DLD1 (cell line): ENCODE results near the gene ZNF805.
"Not testable (repeated sequence)": the region's sequence is repeated elsewhere in the genome, so short reads cannot be mapped to it uniquely, and the experiment has no call there.

Experiments
- in situ Hi-C: cut with HindIII; loops from 2 replicates; pipeline ENCODE4 v1.10.0; 2017; ENCODE audit warnings: low sequenced_read_pairs

ZNF805 gene

DNA sequence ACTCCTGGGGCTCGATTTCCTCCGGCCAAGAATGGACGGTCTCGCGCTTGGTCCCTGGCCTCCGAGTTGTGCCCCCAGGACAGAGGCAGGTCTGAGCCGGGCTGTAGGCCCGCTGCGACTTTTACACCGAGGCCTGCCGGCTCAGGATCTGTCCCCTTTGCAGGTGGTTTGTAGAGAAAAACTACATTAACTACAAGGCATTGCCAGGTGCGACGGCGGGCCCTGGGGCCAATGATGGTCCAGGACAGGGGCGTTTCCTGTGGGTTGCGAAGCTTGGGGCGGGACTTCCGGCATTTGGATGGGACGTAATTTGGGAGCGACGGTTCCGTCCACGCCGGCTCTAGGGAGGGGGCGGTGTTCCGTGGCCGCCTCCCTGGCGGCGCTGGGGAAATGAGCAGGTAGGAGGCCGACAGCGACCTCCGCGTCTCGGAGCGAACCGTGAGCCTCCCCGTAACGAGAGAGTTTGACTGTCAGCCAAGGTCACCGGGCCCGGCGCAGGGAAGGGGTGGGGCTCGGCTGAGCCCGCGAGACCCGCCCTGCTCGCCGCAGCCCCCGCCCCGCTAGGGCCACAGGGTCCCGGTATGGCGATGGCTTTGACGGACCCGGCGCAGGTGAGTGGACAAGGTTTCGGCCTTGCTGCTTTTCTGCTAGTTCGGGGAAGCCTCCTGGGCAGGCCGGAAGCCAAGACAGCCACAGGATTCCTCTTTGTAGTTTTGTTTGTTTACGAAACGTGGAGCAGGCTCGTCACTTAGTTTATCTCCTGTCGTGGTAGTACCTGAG lies at the start of gene ZNF805:
Gene ZNF805 (plus strand): TSS at position 322 of the 780 bp plus-strand sequence. CDS start 260 bp downstream, at position 582.
- in situ Hi-C loops, result no loop called here

DNA sequence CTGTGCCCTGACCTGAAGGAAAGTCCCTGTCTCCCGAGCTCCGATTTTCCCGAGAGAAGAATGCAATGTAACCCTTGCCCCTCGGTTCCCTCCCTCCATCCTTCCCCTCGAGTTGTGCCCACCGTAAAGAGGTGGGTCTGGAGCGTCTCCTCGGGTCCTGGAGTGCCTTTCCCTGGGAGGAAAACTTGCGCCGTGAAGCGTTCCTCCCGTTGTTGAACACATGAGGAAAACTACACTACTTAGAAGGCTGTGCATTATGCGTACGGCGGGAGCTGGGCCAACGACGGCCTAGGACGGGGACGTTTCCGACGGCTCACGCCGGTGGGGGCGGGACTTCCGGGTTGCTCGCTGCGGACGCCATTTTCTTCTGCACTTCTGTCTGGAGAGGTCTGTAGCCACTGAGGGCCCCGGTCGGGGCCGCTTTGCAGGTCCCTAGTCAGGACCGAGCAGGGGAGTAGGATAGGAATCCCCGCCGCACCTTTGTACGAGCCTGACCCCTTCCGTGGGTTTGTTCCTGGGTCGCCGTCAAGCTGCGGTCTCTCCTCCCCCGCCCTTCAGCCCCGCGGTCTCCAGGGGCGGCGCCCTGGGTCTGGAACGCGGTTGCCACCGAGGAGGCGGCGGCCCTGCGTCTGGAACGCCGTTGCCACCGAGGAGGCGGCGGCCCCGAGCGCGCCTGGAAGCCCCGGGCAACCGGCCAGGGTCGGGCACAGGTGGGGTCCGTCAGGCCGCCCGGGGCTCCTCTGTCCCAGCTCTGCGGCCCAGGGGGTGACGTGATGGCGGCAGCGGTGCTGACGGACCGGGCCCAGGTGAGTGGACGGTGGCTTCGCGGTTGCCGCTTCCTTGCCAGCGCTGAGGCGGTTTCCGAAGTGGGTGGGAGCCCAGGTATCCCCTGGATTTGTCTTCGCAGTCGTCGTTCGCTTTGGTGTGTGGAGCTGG lies 49.0 kb upstream of the ZNF805 start, which contains the start of gene ZNF264:
Gene ZNF264 (plus strand): TSS at position 360 of the 936 bp plus-strand sequence. CDS start 414 bp downstream, at position 774.
- in situ Hi-C loops, result no loop called here

DNA sequence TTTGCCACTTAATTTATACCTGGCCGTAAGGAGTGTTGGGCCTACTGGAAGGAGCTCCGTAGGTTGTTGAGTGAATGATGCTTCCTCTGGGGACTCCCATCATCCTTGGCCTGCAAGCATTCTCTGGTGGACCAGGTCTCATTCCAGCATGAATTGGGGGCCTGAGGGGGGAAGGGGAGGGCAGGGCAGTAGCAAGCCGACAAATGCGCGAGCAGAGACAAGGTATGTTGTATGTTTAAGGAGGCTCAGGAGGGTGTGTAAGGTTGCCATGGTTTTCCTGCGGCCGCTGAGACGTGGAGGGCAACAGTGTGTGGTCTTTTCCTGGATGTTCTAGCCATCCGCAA lies 48.4 kb upstream of the ZNF805 start:
- in situ Hi-C loops, result no loop called here

DNA sequence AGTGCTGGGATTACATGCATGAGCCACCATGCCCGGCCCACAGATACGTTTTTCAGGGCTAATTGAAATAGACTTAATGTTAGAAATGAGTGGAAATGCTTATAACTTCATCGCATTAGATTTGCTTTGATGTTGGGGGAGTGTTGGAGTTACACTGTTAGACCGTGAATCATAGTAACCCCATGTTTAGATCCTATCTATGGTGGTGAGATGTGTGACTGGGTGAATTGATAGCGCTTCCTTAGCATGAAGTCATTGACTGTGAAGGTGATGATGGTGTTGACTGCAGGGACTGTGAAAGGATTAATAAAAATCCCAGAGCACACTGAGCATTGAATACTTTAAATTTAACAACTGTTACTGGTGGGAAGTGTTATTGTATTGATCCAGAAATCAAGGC lies 47.4 kb upstream of the ZNF805 start:
- in situ Hi-C loops, result no loop called here

DNA sequence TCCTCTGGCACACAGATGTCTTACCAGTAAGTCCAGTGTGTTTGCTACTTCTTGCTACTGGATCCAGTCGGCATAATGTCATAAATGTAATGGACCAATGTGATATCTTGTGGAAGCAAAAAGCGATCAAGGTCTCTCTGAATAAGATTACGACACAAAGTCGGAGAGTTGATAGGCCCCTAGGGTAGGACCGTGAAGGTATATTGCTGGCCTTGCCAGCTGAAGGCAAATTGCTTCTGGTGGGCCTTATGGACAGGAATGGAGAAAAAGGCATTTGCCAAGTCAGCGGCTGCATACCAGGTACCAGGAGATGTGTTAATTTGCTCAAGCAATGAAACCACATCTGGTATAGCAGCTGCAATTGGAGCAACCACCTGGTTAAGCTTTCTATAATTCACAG lies 42.6 kb upstream of the ZNF805 start:
- in situ Hi-C loops, result not testable (repeated sequence)

DNA sequence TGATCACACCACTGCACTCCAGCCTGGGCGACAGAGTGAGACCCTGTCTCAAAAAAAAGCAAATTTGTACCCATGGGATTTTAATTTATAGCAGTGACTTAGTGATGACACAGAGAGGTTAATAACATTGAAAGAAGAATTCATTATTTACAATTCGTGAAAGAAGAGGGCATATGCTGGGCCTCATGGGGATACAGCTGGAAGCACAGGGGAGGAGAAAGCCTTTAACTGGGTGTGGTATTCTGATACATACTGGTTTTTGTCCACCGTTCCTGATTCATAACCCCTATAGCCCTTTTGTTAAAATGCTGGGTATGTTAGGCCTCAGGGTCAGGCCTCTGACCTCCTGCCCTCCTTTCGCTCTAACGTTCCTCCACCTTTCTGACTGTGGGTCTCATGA lies 38.3 kb upstream of the ZNF805 start:
- in situ Hi-C loops, result no loop called here

DNA sequence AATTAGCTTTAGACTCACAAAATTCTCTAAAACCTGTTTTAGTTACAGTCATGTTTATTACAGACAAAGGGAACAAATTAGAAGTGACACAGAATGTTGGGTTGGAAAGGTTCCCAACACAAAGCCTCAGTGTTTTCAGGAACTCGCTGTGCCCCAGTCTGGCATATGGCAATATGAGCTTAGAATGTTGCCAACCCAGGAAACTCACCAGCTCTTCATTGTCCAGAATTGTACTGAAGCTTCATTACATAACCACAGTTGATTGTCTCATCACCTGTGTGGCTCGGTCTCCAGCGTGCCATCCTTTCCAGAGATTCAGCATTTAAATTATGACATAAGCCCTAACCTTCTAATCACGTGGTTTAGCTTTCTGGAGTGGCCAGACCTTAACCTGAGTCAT lies 30.1 kb upstream of the ZNF805 start:
- in situ Hi-C loops, result no loop called here

DNA sequence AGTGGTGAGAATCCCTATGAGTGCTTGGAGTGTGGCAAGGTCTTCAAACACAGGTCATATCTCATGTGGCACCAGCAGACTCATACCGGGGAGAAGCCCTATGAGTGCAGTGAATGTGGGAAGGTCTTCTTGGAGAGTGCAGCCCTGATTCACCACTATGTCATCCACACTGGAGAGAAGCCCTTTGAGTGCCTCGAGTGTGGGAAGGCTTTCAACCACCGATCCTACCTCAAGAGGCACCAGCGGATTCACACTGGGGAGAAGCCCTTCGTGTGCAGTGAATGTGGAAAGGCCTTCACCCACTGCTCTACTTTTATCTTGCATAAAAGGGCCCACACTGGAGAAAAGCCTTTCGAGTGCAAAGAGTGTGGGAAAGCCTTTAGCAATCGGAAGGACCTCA lies 28.3 kb upstream of the ZNF805 start:
- in situ Hi-C loops, result no loop called here

DNA sequence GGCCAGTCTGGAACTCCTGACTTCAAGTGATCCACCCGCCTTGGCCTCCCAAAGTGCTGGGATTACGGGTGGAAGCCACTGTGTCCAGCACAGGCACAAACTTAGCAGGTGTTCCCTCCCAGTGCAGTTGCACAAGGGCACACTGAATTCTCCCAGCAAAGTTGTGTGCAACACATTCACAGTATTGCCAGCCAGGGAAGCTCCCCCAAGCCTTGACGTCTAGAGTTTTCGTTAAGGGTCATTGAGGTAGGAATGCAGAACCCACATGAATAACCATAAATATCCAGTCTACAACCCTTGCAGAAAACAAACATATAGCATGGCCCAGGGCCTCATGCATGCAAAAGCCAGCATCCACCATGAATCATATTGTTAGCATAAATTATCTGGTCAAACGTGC lies 12.9 kb upstream of the ZNF805 start:
- in situ Hi-C loops, result no loop called here

DNA sequence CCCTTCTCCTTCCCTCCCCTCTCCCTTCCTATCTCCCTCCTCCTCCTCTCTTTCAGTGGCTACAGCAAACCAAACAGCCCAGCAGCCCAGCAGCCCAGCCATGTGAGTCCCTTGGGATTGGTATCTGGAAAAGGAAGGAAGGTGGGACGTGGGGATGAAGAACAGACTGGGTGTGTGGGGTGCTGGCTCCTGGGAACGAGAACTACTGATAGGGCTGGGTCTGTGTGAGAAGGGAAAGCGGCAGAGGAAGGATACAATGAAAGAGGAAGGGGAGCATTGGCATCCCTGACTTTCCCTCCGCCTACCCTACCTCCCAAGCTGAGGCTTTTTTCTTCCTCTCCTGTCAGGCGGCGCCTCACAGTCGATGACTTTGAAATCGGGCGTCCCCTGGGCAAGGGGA lies 8.7 kb upstream of the ZNF805 start:
- in situ Hi-C loops, result no loop called here

DNA sequence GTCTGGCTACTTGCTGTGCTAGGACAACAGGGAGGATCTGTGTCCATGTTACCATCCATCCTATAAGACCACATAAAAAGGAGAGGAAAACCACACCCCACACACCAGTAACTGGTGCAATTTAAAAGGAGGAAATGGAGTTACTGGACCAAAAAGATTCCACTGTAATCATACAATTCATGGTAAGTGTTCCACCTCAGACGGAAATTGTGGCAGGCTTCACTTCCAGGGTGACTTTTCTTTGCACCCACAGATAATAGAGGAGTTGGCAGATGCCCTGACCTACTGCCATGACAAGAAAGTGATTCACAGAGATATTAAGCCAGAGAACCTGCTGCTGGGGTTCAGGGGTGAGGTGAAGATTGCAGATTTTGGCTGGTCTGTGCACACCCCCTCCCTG lies 7.2 kb upstream of the ZNF805 start:
- in situ Hi-C loops, result no loop called here

DNA sequence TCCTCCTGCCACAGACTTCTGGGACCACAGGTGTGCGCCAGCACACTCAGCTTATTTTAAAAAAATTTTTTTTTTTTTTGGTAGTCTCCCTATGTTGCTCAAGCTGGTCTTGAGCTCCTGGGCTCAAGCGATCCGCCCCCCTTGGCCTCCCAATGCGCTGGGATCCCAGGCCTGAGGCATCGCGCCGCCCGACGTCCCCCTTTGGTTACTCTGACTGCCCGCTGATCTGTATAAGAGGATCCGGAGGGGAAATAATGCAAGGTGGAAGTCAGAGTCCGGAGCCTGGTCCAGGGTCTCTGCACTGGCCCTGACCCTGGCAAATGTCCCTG lies 486 bp upstream of the ZNF805 start:
- in situ Hi-C loops, result no loop called here

DNA sequence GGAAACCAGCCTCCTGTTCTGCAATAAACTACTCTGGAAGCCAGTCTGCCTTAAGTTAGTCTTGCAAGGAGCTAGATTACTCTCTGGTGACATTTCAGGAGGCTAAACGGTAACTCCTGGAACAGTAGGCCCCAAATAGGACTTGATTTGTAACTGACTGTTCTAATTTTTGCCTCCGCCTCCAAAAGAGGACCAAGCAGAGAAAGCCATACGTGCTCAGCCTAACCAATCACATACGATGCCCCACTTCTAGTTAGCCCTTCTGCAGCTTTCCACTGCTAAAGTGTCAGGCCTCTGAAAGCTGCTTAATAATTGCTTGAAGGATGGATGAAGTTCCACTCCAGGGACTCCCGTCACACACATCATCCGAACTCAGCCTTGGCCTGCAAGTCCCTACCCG lies 744 bp downstream of the ZNF805 start:
- in situ Hi-C loops, result no loop called here

DNA sequence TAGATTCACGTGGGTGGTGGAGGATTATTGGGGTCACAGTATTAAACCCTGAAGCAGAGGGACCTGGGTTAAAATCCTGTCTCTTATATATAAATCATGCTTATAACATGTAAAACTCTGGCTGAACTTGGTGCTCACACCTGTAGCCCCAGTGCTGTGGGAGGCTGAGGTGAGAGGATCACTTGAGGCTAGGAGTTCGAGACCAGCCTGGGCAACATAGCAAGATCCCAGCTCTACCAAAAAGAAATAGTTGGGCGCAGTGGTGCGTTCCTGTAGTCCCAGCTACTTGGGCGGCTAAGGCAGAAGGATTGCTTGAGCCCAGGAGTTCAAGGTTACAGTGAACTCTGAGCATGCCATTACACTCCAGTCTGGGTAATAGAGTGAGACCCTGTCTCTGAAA lies 2.4 kb downstream of the ZNF805 start:
- in situ Hi-C loops, result no loop called here

DNA sequence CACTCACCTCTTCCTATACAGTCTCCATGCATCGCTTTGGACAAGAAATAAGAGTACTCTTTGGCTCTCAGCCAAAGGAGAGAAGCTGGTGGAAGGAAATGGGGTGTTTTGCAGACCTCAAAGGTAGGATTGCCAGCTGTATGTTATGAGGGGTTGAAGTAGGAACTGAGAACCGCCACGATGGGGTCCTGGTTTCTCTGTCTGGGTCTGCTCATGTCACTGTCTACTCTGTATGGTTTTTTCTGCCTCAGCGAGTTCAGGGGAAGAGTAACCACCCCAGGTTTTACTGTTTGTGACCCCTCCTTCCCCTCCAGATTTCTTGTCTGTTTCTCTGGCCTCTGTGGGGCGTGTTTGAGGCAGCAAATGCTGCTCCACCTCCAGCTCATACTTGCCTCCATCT lies 4.1 kb downstream of the ZNF805 start:
- in situ Hi-C loops, result no loop called here

DNA sequence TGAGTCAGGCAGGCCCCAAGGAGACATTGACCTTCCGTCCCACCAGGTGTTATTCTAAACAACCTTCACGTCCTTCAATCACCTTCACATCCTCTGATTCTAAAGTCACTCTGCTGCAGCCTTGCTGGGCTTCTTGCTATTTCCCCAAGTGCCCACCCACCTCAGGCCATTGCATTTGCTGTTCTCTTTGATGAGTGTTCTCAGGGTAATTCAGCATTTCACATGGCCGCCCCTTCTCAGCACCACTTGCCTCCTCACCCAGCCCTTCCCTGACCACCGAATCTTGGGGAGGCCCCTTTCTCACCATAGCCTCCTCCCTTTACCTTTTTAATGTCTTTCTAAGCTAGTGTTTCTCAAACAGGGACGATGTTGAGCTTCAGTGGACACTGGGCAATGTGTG lies 4.6 kb downstream of the ZNF805 start:
- in situ Hi-C loops, result no loop called here

DNA sequence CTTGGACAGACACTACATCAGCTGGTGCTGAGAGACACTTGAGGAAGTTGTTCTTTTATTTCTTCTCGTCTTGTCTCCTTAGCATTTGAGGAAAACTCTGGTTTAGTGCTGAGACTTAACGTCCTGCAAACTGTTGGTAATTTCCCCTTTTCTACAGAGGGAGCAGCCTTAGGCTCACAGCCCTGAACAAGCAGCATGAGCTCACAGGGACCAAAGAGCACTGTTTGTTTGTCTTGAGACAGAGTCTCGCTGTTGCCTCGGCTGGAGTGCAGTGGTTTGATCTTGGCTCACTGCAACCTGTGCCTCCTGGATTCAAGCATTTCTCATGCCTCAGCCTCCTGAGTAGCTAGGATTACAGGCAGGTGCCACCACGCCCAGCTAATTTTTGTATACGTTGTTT lies 5.5 kb downstream of the ZNF805 start:
- in situ Hi-C loops, result no loop called here

DNA sequence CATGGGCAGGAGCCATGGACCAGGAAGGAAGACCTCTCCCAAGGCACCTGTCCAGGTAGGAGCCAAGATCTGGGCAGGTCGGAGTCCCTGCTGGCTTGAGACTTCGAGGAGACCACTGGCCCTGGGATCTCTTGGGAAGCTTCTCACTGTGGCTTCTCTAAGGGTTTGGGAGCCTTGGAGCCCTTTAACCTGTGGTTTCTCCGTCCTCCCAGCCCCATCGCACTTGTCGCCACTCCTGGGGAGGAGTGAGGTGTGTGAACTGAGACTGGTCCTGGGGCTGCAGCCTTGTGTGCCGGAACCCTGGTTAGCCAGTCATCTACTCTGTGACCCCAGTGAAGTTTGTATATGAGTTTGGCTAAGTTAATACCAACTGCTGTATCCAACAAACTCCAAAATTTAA lies 8.2 kb downstream of the ZNF805 start:
- in situ Hi-C loops, result no loop called here

DNA sequence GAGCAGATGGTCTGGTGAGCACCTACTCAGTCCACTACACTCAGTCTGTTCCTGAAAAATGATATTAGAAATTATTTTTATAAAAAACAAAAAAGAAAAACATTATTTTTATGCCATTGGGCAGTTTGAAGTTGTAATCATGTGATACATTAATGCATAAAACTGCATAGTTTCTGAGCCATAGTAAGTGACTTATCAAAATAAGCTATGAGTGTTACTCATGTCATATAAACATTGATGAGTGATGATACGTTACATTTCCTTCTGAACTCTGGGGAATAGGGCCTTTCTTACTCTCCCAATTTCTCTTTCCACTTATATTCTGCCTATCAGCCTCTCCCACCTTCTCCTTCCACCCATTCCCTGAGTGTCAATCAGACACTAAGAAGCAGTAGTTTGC lies 8.9 kb downstream of the ZNF805 start:
- in situ Hi-C loops, result no loop called here

DNA sequence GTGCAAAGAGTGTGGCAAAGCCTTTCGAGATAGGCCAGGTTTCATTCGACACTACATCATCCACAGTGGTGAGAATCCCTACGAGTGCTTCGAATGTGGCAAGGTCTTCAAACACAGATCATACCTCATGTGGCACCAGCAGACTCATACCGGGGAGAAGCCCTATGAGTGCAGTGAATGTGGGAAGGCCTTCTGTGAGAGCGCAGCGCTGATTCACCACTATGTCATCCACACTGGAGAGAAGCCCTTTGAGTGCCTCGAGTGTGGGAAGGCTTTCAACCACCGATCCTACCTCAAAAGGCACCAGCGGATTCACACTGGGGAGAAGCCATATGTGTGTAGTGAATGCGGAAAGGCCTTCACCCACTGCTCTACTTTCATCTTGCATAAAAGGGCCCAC lies 13.3 kb downstream of the ZNF805 start:
- in situ Hi-C loops, result not testable (repeated sequence)

DNA sequence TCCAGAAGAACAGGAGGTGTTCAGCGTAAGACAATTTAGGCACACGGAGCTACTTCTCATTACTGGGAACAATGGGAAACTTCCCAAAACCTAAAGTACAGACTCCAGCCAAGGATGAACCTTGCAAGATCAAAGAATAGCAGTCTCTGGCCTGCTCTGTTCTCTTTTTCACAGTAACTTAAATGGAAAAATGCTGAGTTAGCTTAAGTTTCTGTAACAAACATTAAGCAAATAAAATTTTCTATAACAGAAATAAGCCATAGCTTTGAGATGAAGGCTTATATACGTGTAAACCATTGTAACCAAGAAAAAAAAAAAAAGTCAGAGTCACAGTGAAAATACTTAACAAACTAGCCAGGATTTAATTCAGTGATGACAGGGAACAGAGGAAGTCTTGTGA lies 21.6 kb downstream of the ZNF805 start:
- in situ Hi-C loops, result no loop called here

DNA sequence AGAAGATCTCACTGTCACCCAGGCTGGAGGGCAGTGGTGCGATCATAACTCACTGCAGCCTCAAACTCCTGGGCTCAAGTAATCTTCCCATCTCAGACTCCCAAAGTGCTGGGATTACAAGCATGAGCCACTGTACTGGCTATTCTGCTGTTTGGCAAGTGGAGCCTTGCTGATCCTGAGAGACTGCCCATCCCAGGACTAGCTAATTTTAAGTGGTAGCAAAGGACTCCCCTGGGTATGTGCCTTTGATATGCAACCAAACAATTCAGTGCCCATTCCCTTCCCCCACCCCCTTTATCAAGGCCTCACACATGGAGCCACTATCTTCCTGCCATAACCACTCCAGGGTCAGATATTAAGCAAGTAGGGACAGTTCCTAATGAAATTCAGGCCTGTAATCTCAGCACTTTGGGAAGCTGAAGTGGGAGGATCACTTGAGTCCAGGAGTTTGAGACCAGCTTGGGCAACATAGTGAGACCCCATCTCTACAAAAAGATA lies 22.9 kb downstream of the ZNF805 start:
- in situ Hi-C loops, result no loop called here
